Sigmoid colon (tissue), 4 donors: ENCODE results near the gene HEXD.

Source experiments
- EP300 ChIP-seq, 4 donors: sonication (generic); formaldehyde crosslinking; IDR thresholded peaks; one replicate each; pipeline ENCODE4 v1.6.1; 2017; ENCODE audit warnings: antibody characterized with exemption in 4 of 4
- POLR2A ChIP-seq, 2 donors: fragments of 450-650 bp; IDR thresholded peaks; one replicate each; pipeline ENCODE4 v1.6.1; 2016; ENCODE audit warnings: antibody characterized with exemption in 2 of 2, mild to moderate bottlenecking in 2 of 2, moderate library complexity in 2 of 2
- TF ChIP-seq, protein P1 (sequence below), 4 experiments: fragments of 450-650 bp in 3 of 4; fragments of 200-600 bp in 1 of 4; IDR thresholded peaks; one replicate each; pipeline ENCODE4 v1.5.1; 2016 to 2019; ENCODE audit warnings: antibody characterized with exemption in 4 of 4, mild to moderate bottlenecking in 3 of 4, moderate library complexity in 2 of 4

DNA sequence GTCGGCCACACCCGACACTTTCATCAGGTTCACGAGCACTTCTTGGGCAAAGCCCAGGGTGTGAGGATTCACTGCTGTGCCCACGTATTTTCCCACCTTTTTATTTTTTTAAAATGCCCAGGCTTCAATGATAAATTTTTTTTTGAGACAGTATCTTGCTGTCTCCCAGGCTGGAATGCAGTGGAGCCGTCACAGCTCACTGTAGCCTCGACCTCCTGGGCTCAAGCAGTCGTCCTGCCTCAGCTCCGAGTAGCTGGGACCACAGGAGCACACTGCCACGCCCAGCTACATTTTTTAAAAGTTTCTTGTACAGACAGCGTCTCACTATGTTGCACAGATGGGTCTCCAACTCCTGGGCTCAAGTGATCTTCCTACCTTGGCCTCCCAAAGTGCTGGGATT is 28.8 kb upstream of the HEXD start:
- TF ChIP-seq, protein P1, sequence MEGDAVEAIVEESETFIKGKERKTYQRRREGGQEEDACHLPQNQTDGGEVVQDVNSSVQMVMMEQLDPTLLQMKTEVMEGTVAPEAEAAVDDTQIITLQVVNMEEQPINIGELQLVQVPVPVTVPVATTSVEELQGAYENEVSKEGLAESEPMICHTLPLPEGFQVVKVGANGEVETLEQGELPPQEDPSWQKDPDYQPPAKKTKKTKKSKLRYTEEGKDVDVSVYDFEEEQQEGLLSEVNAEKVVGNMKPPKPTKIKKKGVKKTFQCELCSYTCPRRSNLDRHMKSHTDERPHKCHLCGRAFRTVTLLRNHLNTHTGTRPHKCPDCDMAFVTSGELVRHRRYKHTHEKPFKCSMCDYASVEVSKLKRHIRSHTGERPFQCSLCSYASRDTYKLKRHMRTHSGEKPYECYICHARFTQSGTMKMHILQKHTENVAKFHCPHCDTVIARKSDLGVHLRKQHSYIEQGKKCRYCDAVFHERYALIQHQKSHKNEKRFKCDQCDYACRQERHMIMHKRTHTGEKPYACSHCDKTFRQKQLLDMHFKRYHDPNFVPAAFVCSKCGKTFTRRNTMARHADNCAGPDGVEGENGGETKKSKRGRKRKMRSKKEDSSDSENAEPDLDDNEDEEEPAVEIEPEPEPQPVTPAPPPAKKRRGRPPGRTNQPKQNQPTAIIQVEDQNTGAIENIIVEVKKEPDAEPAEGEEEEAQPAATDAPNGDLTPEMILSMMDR (IDR thresholded peaks at IDR 0.05), result no peak
- TF ChIP-seq POLR2A (IDR thresholded peaks at IDR 0.05), result no peak
- TF ChIP-seq EP300 (IDR thresholded peaks at IDR 0.05), result no peak
